ENCODE data around the gene TNIK.

Gene TNIK

GRCh38 chr3:171488479-171488878 is 28.3 kb upstream of the TNIK start:
- DNase-seq (ENCODE audit: low read depth): no peak
- TF ChIP-seq CTCF (conservative IDR thresholded peaks at IDR 0.05; ENCODE audit: low read length): no peak
- H3K4me3 ChIP-seq (ENCODE audit: low read length): no peak overlapping the region

- no peak for DNase-seq (ENCODE audit: low read depth)
- H3K4me3 ChIP-seq (ENCODE audit: low read length): no peak overlapping the region
- TF ChIP-seq CTCF (conservative IDR thresholded peaks at IDR 0.05; ENCODE audit: low read length): no peak
These were observed 27.2 kb upstream of the TNIK start for GRCh38 chr3:171487382-171487781.

GRCh38 chr3:171485338-171485737 is 25.1 kb upstream of the TNIK start:
- no peak for TF ChIP-seq CTCF (conservative IDR thresholded peaks at IDR 0.05; ENCODE audit: low read length)
- DNase-seq (ENCODE audit: low read depth): no peak
- H3K4me3 ChIP-seq (ENCODE audit: low read length): no peak overlapping the region

- TF ChIP-seq CTCF (conservative IDR thresholded peaks at IDR 0.05; ENCODE audit: low read length): no peak
- DNase-seq (ENCODE audit: low read depth): no peak
- H3K4me3 ChIP-seq (ENCODE audit: low read length): no peak overlapping the region
These were observed 20.8 kb upstream of the TNIK start for GRCh38 chr3:171481011-171481410.

- H3K4me3 ChIP-seq (ENCODE audit: low read length): no peak overlapping the region
- DNase-seq (ENCODE audit: low read depth): no peak
- TF ChIP-seq CTCF (conservative IDR thresholded peaks at IDR 0.05; ENCODE audit: low read length): no peak
These were observed 20.3 kb upstream of the TNIK start for GRCh38 chr3:171480526-171480925.

GRCh38 chr3:171476532-171477102 is 16.4 kb upstream of the TNIK start:
- TF ChIP-seq CTCF (conservative IDR thresholded peaks at IDR 0.05; ENCODE audit: low read length): no peak
- H3K4me3 ChIP-seq (ENCODE audit: low read length): no peak overlapping the region
- no peak for DNase-seq (ENCODE audit: low read depth)

- no peak overlapping the region for H3K4me3 ChIP-seq (ENCODE audit: low read length)
These were observed 12.3 kb upstream of the TNIK start for GRCh38 chr3:171472552-171472951.

More at GRCh38 chr3:171472552-171472951, 12.3 kb upstream of the TNIK start:
- no peak for DNase-seq (ENCODE audit: low read depth)
- no peak for TF ChIP-seq CTCF (conservative IDR thresholded peaks at IDR 0.05; ENCODE audit: low read length)
